ENCODE data around the gene MRPL23.

Gene MRPL23

GRCh38 chr11:1921574-1922141, 25.5 kb upstream of the MRPL23 start:
- no peak for DNase-seq

- no peak for DNase-seq
Observed at GRCh38 chr11:1922481-1923081, 24.6 kb upstream of the MRPL23 start.

DNA sequence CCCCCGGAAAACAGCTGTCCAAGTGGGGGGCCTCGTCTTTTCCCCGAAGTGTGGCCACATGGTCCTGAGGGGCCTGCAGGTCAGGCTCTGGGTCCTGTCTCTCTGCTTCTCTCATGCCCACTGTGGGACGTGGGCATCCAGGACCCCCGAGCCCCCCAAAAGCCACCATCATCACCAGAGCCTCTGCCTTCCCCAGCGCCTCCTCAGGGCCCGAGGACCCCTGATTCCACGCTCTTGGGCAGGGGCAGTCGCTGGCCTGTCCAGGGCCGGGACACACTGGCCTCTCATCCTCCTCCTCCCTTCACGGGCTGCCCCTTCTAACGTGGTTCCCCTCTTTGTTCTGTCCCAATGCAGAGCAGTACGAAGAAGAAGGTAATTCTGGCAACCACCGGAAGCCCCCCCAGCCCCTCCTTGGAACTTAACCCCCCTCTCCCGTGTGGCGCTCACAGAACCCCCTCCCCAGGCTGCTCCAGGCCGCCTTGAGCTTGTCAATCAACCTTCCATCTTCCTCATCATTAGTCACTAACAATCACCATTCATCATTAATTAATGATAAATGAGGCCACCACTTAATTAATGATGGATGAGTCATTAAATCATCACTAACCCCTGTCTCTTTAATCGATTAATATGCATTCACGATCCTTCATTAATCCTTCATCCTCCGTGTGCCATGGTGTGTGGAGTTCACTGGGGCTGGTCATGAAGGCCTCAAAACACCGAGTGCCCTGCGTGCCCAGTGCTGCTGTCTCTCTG, 23.8 kb upstream of the MRPL23 start:
- no peak for DNase-seq

- DNase-seq, result no peak
Observed at GRCh38 chr11:1924181-1924580, 23.0 kb upstream of the MRPL23 start.

- no peak for DNase-seq
Observed at GRCh38 chr11:1924646-1925372, 22.3 kb upstream of the MRPL23 start.

- no peak for DNase-seq
Observed at GRCh38 chr11:1925373-1926155, 21.6 kb upstream of the MRPL23 start.

GRCh38 chr11:1926156-1927025, 20.7 kb upstream of the MRPL23 start:
- no peak for DNase-seq

- no peak for DNase-seq
Observed at GRCh38 chr11:1927026-1927847, 19.9 kb upstream of the MRPL23 start.

- no peak for DNase-seq
Observed at GRCh38 chr11:1927848-1928469, 19.2 kb upstream of the MRPL23 start.

DNA sequence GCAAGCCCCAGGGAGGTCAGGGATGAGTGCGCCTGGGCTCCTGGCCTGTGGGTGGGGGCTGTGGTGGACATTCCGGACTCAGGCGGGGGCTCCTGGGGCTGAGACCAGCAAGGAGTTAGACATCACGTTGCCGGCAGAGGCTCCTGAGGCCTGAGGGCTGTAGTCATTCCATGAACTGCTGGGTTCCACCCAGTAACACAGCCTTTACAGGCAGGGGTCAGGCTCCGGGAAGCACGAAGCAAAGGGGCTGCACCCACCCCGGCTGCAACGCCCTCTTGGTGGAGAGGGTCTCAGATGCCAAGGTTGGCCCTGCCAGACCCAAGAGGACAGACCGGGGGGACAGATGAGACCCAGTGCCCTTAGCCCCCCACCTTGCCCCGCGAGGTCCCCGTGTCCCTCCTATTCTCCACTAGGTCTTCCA, 18.7 kb upstream of the MRPL23 start:
- no peak for DNase-seq

DNA sequence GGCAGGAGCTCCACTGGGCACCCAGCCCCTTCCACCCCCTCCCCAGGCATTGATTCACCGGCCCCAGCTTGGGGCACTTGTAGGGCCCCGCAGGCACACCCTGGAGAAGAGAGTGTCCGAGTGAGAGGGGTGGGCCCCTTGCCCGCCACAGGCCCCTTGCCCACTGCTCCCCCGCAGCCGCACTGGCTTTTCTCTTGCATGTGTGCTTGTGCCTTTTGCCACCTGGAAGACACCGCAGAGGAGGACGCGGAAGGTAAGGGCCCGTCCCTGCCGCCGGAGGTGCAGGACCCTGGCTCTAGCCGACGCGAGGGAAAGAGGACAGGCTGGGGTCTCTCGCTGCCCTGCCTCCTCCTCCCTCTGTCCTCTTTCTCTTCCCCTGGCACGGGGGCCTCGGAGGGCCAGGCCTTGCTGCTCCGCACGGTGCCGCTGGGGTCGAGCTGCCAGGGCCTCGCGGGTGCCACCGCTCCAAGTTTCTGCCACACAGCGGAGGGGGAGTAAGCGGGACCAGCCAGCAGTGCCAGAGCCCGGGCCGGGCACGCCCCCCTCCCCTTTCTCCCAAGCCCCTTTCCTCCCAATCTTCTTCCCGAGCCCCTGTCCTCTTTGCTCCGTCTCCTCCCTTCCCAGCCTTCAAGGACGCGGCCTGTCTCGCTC, 18.1 kb upstream of the MRPL23 start:
- no peak for DNase-seq

GRCh38 chr11:1929621-1930461, 17.3 kb upstream of the MRPL23 start:
- no peak for DNase-seq

- no peak for DNase-seq
Observed at GRCh38 chr11:1930462-1930830, 16.7 kb upstream of the MRPL23 start.

DNA sequence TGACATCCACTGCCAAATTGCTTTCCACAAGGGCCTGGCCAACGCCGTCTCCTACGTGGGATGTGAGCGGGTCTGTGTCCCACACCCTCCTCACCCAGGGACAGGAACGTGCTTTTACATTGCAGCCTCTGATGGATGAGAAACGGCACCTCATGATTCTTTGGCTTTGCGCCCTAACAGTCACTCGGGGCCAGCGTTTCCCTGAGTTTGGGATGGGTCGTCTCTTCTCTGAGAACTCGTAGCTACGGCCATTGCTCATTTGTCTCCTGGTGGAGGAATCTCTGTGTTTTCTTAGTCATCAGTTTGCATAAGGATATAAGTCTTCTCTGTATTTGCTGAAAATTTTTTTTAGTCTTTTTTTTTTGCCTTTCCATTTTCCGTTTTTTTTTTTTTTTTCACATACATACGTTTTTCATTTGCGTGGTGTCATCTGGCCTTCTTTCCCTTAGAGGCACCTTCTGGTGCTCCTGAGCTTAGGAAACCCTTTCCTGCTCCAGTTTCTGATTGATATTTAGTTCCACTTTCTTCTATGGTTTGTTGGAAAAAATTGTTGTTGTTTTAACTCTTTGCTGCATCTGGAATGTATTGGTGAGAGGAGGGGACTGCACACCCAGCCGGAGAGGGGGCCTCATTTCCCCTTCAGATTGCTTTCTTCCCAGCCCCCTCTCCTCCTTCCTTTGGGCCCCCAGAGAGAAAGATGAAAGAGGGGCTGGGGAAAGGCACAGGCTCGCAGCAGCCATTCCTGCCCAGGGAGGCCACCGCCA, 15.6 kb upstream of the MRPL23 start:
- no peak for DNase-seq

DNA sequence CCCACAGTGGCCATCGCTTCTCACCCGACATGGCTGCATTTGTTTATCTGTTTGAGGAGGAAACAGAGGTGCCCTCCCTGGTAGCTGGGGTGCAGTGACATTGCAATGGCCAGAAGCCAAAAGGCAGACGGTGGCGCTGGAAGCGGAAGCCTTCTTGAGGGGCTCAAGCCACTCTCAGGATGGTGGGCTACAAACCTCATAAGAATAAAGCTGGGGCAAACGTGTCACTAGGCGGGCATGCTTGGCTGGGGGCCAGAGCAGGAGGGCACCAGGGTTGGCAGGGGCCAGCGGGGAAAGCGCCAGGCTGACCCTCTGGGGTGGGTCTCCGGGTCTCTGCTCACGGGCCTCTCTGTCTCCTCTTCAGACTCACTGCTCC, 15.0 kb upstream of the MRPL23 start:
- no peak for DNase-seq

GRCh38 chr11:1932681-1933080, 14.5 kb upstream of the MRPL23 start:
- no peak for DNase-seq

DNA sequence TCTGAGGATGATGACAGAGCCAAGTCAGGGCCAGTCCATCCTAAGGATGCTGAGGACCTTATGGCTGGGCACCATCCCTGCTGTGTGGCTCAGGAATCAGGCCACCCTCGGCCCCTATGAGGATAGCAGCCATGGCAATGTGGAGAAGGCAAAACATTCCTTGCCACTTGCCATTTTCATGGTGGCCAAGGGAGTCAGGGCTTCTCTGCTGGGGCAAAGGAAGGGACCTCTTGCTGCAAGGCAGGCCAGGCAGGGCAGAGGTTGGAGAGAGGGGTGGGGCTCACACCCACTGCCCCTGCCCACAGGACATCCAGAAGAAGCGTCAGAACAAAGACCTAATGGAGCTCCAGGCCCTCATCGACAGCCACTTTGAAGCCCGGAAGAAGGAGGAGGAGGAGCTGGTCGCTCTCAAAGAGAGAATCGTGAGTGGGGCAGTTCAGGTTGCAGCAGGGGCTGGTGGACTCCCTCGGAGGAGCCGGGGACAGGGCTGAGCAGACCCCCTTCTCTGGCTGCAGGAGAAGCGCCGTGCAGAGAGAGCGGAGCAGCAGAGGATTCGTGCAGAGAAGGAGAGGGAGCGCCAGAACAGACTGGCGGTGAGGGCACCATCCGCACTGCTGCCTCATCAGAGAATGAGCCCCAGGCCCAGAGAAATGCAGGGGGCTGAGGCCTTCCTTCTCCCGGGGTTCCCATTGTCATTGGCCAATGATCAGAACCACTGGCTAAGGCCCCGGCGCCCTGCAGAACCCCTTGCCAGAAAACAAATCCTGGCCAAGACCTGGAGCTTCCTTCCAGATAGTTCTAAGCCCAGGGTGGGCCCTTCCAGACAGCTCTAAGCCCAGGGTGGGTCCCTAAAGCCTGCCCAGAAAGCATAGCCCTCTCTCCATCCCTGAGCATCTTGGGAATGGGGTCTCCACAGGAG, 13.5 kb upstream of the MRPL23 start:
- no peak for DNase-seq

All from NCI-H526 (cell line).